DLD1 (cell line): ENCODE results near the gene TTC9C.
"Not testable (repeated sequence)": the region's sequence is repeated elsewhere in the genome, so short reads cannot be mapped to it uniquely, and the experiment has no call there.

ENCODE experiments used
- in situ Hi-C: cut with HindIII; loops from 2 replicates; pipeline ENCODE4 v1.10.0; 2017; ENCODE audit warnings: low sequenced_read_pairs

TTC9C gene, protein sequence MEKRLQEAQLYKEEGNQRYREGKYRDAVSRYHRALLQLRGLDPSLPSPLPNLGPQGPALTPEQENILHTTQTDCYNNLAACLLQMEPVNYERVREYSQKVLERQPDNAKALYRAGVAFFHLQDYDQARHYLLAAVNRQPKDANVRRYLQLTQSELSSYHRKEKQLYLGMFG

GRCh38 chr11:62728171-62728988 is at the start of gene TTC9C:
TSS of gene TTC9C (plus strand) at chr11:62728486. CDS start at chr11:62728849, 363 bp downstream.
- in situ Hi-C loops = no loop called here

GRCh38 chr11:62678770-62679696 is 49.3 kb upstream of the TTC9C start, which contains the start of gene UBXN1:
TSS of gene UBXN1 (minus strand) at chr11:62679073. CDS start at chr11:62678923, 150 bp downstream.
- in situ Hi-C loops = loop anchor here (10.0 kb wide), 1 partner anchor 254 kb away; no protein-coding TSS in a partner anchor

DNA sequence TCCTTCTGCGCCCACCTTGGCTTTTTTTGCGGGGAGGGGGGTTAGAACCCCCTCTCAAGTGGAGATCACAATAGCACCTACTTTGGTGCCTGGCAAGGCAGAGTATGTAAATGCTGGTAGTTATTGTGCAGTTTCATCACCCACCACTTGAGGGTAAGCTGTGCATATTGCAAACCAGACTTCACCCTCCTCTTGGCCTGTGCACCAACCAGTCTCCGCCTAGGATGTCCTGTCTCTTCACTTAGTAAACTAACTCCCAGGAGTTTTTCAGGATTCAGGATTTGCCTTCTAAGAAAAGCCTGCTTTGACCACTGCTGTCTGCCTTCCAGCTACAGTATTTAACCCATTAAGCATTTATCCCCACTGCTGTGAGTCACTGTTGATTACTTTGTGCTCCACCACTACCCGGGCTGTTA is 47.5 kb upstream of the TTC9C start:
- in situ Hi-C loops = no loop called here

DNA sequence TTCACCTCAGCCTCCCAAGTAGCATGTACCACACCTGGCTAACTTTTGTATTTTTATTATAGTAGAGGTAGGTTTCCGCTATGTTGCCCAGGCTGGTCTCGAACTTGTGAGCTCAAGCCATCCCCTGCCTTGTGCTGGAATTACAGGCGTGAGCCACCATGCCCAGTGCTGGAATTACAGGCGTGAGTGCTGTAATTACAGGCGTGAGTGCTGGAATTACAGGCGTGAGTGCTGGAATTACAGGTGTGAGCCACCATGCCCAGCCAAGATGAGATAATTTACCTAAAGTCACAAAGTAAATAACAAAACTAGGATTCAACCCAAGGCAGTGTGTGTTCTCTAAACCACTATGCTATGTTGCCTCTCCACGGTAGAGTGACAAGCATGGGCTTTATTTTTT is 45.8 kb upstream of the TTC9C start:
- in situ Hi-C loops = no loop called here

DNA sequence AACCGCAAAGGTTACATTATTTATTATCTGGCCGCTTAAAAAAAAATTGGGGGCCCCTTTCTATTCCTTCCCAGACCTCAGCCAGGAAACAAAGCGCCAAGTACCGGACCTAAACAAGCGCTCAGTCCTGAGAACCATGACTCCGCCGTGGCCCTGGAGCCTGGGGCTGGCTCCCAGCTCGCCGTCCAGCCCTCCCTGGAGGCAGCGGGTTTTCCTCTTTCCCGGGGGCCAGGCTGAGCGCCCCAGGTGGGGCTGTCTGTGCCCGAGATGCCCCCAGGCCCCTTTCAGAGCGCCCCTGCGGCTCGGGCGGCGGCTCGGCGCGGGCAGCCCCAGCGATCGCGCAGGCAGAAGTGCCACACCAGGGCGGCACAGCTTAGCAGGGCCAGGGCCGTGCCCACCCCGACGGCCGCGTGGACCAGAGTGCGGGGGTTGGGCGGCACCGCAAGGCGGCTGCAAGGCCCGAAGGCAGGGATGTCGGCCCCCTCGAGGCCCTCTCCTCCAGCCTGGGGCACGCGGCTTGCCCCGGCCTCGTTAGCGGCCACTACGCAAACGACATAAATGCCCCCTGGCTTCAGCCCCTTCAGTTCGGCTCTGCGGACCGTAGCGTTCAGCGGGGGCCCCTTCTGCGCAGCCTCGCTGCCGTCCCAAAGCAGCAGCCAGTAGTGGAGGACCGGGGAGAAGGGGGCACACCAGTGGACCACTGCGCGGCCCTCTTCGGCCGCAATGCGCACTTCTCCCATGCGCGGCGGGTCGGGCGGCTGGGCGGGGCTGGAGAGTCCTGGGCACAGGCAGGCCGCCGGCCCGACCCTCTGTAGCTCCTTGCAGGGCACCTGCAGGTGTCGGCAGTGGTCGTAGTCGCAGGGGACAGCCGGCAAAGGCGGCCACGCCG is 40.5 kb upstream of the TTC9C start:
- in situ Hi-C loops = no loop called here

- in situ Hi-C loops = no loop called here
These were observed 39.8 kb upstream of the TTC9C start for GRCh38 chr11:62688491-62688890.

GRCh38 chr11:62689421-62690183 is 38.7 kb upstream of the TTC9C start, which contains the start of gene LRRN4CL:
TSS of gene LRRN4CL (minus strand) at chr11:62689530. CDS start at chr11:62688508, 1,022 bp downstream.
- in situ Hi-C loops = no loop called here

- in situ Hi-C loops = not testable (repeated sequence)
These were observed 34.7 kb upstream of the TTC9C start for GRCh38 chr11:62693624-62694023.

DNA sequence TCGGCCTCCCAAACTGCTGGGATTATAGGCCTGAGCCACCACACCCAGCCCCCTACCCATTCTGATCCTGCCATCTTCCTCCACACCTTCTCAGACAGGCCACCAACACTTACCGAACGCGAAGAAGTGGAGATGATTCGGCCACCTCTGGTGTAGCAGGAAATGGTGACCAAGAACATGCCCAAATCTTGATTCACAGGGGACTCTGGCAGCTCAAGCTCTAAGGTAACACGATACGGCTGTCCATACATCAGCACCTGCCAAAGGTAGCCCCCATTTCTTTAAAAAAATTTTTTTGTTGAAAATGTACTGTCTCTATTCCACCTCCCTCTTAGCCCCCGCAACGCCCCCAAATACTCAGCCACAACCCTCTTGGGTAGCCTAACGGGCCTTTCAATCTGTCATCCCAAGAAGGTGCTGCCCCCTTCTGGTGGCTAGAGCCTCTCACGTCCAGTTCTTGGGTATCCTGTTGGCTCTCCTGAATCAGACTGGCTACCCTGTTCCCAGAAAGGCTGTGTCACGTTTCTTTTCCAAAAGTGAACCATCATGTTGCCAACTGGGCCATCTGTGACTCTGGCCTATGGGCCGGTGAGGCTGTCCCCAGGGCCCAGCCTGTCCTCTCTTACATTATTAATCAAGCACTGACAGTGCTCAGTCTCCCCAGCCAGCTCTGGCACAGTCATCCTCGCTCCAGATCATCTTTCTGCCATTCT is 33.7 kb upstream of the TTC9C start:
- in situ Hi-C loops = no loop called here

GRCh38 chr11:62702246-62702645 is 26.0 kb upstream of the TTC9C start:
- in situ Hi-C loops = no loop called here

GRCh38 chr11:62703921-62704320 is 24.4 kb upstream of the TTC9C start:
- in situ Hi-C loops = not testable (repeated sequence)

DNA sequence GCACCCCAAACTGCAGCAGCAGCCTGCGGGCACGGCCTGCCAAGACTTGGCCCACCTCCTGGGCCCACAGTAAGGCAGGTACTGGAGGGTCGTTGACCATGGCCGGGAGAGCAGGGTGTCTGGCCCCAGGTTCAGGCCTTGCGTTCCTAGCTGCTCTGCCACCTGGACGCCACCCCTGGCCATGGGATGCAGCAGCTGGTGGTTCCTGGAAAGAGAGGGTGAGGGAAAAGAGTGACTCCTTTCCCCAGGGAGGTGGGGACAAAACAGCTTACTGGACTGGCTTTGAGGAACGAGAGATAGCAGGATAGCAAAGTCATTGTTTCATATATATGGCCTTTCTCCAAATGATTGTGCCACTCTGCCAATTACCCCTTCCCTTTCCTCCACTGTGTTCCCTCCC is 22.9 kb upstream of the TTC9C start:
- in situ Hi-C loops = no loop called here

DNA sequence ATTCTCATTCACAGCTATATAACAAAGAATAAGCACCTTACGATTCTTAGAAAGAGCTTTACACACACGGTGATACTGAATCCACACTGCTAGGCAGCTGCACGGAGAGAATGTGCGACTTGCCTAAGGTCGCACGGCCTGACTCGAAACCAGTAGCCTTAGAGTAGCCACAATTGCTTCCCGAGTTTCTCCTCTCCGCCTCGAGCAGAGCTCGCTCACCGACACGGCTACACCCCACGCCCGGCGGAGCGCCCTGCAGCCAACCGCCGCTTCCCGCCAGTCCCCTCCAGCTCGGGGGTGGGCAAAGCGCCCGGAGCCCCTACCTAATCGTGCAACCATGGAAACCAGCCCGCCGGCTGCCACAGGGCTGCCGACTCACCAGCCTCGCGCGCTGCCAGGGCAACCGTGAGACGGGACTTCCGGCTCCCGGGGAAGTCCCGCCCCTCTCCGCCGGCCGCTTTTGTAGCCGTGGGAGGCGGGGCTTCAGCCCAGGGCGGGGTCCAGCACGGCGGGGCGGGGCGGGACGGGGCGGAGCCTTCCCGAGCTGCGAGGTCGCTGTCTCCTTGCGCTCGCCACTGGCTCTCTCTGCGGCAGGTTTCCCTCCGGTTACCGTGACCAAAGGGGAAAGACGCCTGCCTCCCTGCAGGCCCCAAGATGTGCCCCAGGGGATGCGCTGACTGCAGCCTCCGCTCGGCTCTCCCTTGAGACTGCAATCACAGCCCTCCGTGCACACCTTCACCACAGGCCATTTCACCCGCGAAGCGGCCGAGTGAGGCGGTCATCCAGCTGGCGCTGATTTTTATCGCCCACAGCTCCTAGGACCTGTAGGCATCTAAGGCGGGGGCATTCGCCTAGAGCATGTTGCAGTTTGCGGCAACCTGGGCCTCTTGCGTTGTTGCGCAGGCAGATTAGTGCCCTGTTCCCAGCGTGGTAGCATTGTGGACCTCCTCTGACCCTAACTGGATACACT is 22.1 kb upstream of the TTC9C start:
- in situ Hi-C loops = no loop called here

- in situ Hi-C loops = no loop called here
These were observed 21.4 kb upstream of the TTC9C start for GRCh38 chr11:62706850-62707247.

DNA sequence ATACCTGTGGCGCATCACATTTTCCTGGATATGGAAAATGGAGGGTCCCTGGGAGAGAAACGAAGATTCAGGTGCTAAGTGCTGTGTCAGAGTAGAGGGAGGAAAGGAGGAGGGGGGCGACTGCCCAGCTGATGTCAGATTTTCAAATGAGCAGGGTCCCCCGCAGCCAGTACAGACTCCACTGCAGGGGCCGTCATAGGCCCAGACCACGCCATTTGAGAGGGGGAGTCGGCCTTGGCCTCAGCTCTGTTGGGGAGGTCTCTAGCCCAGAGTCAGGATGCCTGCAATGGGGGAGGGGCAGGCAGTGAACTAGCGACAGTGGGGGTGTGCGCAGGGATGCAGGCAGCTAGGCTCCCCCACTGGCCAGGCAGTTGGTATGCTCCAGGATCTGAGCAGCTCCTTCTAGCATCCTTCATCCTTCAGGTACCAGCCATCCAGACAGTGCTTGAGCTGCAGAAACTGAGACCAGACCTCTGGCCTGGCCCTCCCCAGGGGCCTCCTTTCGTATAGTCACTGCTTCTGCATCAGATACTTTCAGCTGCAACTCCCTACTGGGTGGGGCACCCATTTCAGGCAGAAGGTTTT is 20.9 kb upstream of the TTC9C start, which contains the start of the genes BSCL2 and GNG3:
BSCL2 (minus strand) TSS at position 148 of the 585 bp plus-strand sequence. CDS start 229 bp downstream, outside the sequence.
GNG3 (plus strand) TSS at position 400 of the 585 bp plus-strand sequence. CDS start 620 bp downstream, outside the sequence.
- in situ Hi-C loops = no loop called here

DNA sequence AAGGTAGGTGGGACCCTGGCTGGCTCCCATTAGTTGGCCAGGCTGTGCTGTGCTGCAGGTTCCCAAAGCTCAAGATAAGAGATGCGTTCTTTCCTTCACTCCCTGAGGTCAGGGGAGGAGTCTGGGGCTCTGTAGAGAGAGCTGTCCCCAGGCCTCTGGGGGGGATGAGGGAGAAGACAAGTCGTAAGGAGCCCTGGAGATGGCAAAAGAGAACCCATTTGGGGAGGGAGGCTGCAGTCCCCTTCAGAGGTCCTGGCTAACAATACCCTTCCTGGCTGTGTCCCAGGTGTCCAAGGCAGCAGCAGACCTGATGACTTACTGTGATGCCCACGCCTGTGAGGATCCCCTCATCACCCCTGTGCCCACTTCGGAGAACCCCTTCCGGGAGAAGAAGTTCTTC is 19.9 kb upstream of the TTC9C start:
- in situ Hi-C loops = no loop called here

- in situ Hi-C loops = no loop called here
These were observed 19.5 kb upstream of the TTC9C start for GRCh38 chr11:62708793-62709192.
